ENCODE data around the gene HPS1.

Gene HPS1

DNA sequence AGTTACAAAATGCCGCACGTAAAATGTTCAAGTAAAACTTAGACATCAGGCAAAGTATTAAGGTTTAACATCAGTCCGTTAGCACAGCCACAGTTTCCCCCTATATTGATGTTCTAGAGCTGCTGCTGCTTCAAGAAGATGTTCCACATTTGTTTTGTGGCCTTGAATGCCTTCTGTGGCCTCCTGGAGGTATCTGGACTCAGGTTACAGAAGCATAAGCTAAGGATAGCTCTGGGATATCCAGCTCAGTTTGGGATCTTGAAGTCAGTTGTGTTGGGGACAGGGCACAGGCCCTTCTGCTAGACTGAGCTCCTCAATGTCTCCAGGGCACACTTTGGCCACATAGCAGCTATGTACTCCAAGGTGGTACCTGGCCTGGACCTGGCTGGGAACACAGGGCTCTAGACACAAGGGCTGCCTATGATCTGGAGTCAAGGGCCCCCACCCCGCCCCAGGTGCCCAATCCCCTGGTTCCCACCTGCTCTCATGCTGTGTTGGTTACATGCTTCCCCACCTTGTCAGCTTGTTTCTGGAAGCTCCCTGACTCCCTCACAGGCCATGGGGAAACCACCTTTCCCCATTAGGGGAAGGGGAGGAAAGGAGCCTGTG, 36.5 kb downstream of the HPS1 start:
- H3K27me3 ChIP-seq (ENCODE audit: insufficient read depth, low read length), result no peaks in the 10 kb centered on the region
- H3K36me3 ChIP-seq (ENCODE audit: insufficient read depth, low read length), result no peaks in the 10 kb centered on the region
- peaks cover 3% of the 10 kb centered on the region for H3K4me1 ChIP-seq (ENCODE audit: insufficient read depth, low read length)
- no peak overlapping the region for H2AFZ ChIP-seq (ENCODE audit: low read depth, low read length)
- H3K9me3 ChIP-seq (ENCODE audit: low read length), result no peaks in the 10 kb centered on the region
- H3K4me3 ChIP-seq (ENCODE audit: low read length), result no peak overlapping the region

- Histone ChIP-seq H3K27me3 (ENCODE audit: insufficient read depth, low read length) (no peaks in the 10 kb centered on the region), H3K4me1 (ENCODE audit: insufficient read depth, low read length) (no peaks in the 10 kb centered on the region), H2AFZ (ENCODE audit: low read depth, low read length) (no peak overlapping the region), H3K9me3 (ENCODE audit: low read length) (no peaks in the 10 kb centered on the region), H3K36me3 (ENCODE audit: insufficient read depth, low read length) (no peaks in the 10 kb centered on the region), H3K4me3 (ENCODE audit: low read length) (no peak overlapping the region)
These were observed 37.9 kb downstream of the HPS1 start for GRCh38 chr10:98408799-98409198.

DNA sequence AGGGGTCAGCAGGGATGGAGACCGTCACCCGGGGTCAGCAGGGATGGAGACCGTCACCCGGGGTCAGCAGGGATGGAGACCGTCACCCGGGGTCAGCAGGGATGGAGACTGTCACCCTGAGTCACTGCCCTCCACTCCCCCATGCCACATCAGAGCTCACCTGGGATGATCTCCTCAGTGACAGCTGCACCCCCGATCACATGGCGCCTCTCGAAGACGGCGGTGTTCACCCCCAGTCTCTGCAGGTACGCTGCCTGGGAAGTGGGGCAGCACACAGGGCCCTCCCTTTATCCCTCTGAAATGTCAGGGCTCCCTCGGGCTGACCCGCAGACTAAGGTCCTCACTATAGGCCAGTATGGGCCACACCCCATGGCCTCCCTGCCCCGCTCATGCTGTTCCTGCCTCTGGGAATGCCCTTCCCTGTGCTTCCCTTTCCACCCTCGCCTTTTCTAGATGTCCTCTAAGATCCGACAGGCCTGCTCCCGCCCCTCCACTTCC, 38.9 kb downstream of the HPS1 start:
- Histone ChIP-seq H3K4me1 (ENCODE audit: insufficient read depth, low read length) (no peaks in the 10 kb centered on the region), H3K36me3 (ENCODE audit: insufficient read depth, low read length) (no peaks in the 10 kb centered on the region), H3K4me3 (ENCODE audit: low read length) (no peak overlapping the region), H2AFZ (ENCODE audit: low read depth, low read length) (no peak overlapping the region), H3K9me3 (ENCODE audit: low read length) (no peaks in the 10 kb centered on the region), H3K27me3 (ENCODE audit: insufficient read depth, low read length) (no peaks in the 10 kb centered on the region)

GRCh38 chr10:98407017-98407743, 39.6 kb downstream of the HPS1 start:
- no peak overlapping the region for H3K4me3 ChIP-seq (ENCODE audit: low read length)
- H2AFZ ChIP-seq (ENCODE audit: low read depth, low read length), result no peak overlapping the region
- H3K27me3 ChIP-seq (ENCODE audit: insufficient read depth, low read length), result no peaks in the 10 kb centered on the region
- no peaks in the 10 kb centered on the region for H3K36me3 ChIP-seq (ENCODE audit: insufficient read depth, low read length)
- no peaks in the 10 kb centered on the region for H3K9me3 ChIP-seq (ENCODE audit: low read length)
- H3K4me1 ChIP-seq (ENCODE audit: insufficient read depth, low read length), result no peaks in the 10 kb centered on the region

DNA sequence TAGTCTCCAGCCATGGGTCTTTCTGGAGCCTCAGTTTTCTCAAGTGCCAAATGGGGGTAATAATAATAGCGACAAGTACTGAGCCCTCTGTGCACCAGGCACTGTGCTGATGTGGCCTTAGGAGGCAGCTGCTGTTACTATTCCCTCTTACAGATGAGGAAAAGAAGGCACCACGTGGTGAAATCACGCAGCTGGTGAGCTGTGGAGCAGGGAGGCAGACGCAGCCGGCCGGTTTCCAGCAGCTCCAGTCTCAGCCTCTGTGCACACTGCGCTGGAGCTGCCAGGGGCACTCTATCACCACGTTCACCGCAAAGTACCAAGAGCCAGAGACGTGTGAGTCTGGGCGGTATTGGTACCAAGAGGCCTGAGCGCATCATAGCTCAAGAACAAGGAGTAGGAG, 41.3 kb downstream of the HPS1 start:
- no peak overlapping the region for H3K4me3 ChIP-seq (ENCODE audit: low read length)
- no peaks in the 10 kb centered on the region for H3K36me3 ChIP-seq (ENCODE audit: insufficient read depth, low read length)
- no peaks in the 10 kb centered on the region for H3K27me3 ChIP-seq (ENCODE audit: insufficient read depth, low read length)
- no peak overlapping the region for H2AFZ ChIP-seq (ENCODE audit: low read depth, low read length)
- H3K9me3 ChIP-seq (ENCODE audit: low read length), result no peaks in the 10 kb centered on the region
- no peaks in the 10 kb centered on the region for H3K4me1 ChIP-seq (ENCODE audit: insufficient read depth, low read length)

GRCh38 chr10:98404571-98405359, 42.0 kb downstream of the HPS1 start:
- Histone ChIP-seq H3K4me3 (ENCODE audit: low read length) (no peak overlapping the region), H2AFZ (ENCODE audit: low read depth, low read length) (no peak overlapping the region), H3K4me1 (ENCODE audit: insufficient read depth, low read length) (no peaks in the 10 kb centered on the region), H3K36me3 (ENCODE audit: insufficient read depth, low read length) (no peaks in the 10 kb centered on the region), H3K9me3 (ENCODE audit: low read length) (no peaks in the 10 kb centered on the region), H3K27me3 (ENCODE audit: insufficient read depth, low read length) (no peaks in the 10 kb centered on the region)

GRCh38 chr10:98403812-98404504, 42.8 kb downstream of the HPS1 start:
- Histone ChIP-seq H3K9me3 (ENCODE audit: low read length) (no peaks in the 10 kb centered on the region), H3K36me3 (ENCODE audit: insufficient read depth, low read length) (no peaks in the 10 kb centered on the region), H3K4me1 (ENCODE audit: insufficient read depth, low read length) (no peaks in the 10 kb centered on the region), H2AFZ (ENCODE audit: low read depth, low read length) (no peak overlapping the region), H3K4me3 (ENCODE audit: low read length) (no peak overlapping the region), H3K27me3 (ENCODE audit: insufficient read depth, low read length) (no peaks in the 10 kb centered on the region)

- Histone ChIP-seq H2AFZ (ENCODE audit: low read depth, low read length) (no peak overlapping the region), H3K4me1 (ENCODE audit: insufficient read depth, low read length) (no peaks in the 10 kb centered on the region), H3K9me3 (ENCODE audit: low read length) (no peaks in the 10 kb centered on the region), H3K4me3 (ENCODE audit: low read length) (no peak overlapping the region), H3K27me3 (ENCODE audit: insufficient read depth, low read length) (no peaks in the 10 kb centered on the region), H3K36me3 (ENCODE audit: insufficient read depth, low read length) (no peaks in the 10 kb centered on the region)
These were observed 43.6 kb downstream of the HPS1 start for GRCh38 chr10:98402931-98403718.

DNA sequence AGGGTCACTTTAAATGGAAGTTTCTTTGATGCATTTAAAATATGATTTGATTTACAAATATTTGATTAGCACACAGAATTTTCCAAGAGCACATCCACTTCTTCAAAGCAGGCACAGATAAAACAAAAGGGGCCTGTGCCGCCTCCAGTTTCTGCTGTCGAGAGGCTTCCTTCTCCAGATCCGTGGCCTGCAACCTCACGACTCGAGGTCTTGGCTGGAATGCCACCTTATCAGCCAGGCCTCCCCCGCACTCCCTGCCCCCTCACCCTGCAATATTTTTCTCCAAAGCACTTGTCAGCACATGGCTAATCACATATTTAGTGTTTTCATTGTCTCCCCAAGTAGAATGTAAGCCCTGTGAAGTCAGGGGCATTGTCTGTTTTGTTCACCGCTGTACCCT, 44.3 kb downstream of the HPS1 start:
- H3K27me3 ChIP-seq (ENCODE audit: insufficient read depth, low read length), result no peaks in the 10 kb centered on the region
- H3K36me3 ChIP-seq (ENCODE audit: insufficient read depth, low read length), result no peaks in the 10 kb centered on the region
- no peaks in the 10 kb centered on the region for H3K9me3 ChIP-seq (ENCODE audit: low read length)
- H2AFZ ChIP-seq (ENCODE audit: low read depth, low read length), result no peak overlapping the region
- no peak overlapping the region for H3K4me3 ChIP-seq (ENCODE audit: low read length)
- no peaks in the 10 kb centered on the region for H3K4me1 ChIP-seq (ENCODE audit: insufficient read depth, low read length)

DNA sequence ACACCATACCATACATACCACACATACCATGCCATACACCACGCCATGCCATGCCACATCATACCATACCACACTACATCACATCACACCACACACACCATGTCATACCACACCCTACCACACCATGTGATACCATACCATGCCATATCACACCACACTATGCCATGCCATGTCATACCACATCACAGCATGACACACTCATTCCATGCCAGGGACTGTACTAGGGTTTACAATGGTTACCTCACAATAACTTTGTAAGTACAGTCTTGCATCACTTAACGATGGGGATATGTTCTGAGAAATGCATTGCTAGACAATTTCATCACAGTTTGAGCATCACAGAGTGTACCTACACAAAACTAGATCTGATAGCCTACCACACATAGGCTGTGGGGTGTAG, 46.3 kb downstream of the HPS1 start:
- H3K4me1 ChIP-seq (ENCODE audit: insufficient read depth, low read length), result no peaks in the 10 kb centered on the region
- no peaks in the 10 kb centered on the region for H3K36me3 ChIP-seq (ENCODE audit: insufficient read depth, low read length)
- no peak overlapping the region for H2AFZ ChIP-seq (ENCODE audit: low read depth, low read length)
- no peak overlapping the region for H3K4me3 ChIP-seq (ENCODE audit: low read length)
- no peaks in the 10 kb centered on the region for H3K9me3 ChIP-seq (ENCODE audit: low read length)
- H3K27me3 ChIP-seq (ENCODE audit: insufficient read depth, low read length), result no peaks in the 10 kb centered on the region

GRCh38 chr10:98399784-98400183, 47.0 kb downstream of the HPS1 start:
- no peaks in the 10 kb centered on the region for H3K4me1 ChIP-seq (ENCODE audit: insufficient read depth, low read length)
- no peaks in the 10 kb centered on the region for H3K27me3 ChIP-seq (ENCODE audit: insufficient read depth, low read length)
- no peak overlapping the region for H2AFZ ChIP-seq (ENCODE audit: low read depth, low read length)
- H3K4me3 ChIP-seq (ENCODE audit: low read length), result no peak overlapping the region
- no peaks in the 10 kb centered on the region for H3K9me3 ChIP-seq (ENCODE audit: low read length)
- H3K36me3 ChIP-seq (ENCODE audit: insufficient read depth, low read length), result no peaks in the 10 kb centered on the region

- Histone ChIP-seq H2AFZ (ENCODE audit: low read depth, low read length) (no peak overlapping the region), H3K36me3 (ENCODE audit: insufficient read depth, low read length) (no peaks in the 10 kb centered on the region), H3K4me1 (ENCODE audit: insufficient read depth, low read length) (no peaks in the 10 kb centered on the region), H3K9me3 (ENCODE audit: low read length) (no peaks in the 10 kb centered on the region), H3K4me3 (ENCODE audit: low read length) (no peak overlapping the region), H3K27me3 (ENCODE audit: insufficient read depth, low read length) (no peaks in the 10 kb centered on the region)
These were observed 49.6 kb downstream of the HPS1 start for GRCh38 chr10:98397089-98397600.
